Posterior vena cava (tissue), 2 donors: ENCODE measurements around the gene PPP1R9B. TPM values are rescaled to one million over a fixed set of nuclear protein-coding genes. Genes with fewer than 3 reads are reported as not detected.
A peak's percentile ranks its signal among the peaks of the same experiment; 100 is the strongest.

Experiments used
- DNase-seq: peaks from one replicate; pipeline ENCODE4 v3.0.0-alpha.2; 2020; ENCODE audit warnings: low spot score
- intact Hi-C, 2 donors: fragments of 100-400 bp; cut with DNase I; formaldehyde crosslinking; loops; one replicate each; pipeline versions ENCODE4 v1.14.1 to v1.14.2; 2022 to 2023
- total RNA-seq, 2 donors: library from RNA; stranded (reverse); fragmentation: NEBNext Ultra II Directional; extraction: Animal tissue kit (Norgen Biotek cat#: 25700); gene quantifications; one replicate each; pipeline ENCODE4 v1.2.1, GENCODE V29; 2021
- donor health status: DM: yes; HTN: yes; CAD: no.
- donor health status: DM: yes; HTN: yes; CAD: no.

The PPP1R9B gene
- total RNA-seq, 2 donors from 2014 or later = 51.4 to 53.7 TPM

- peak; percentile 93 for DNase-seq
- intact Hi-C loops = no loop called here
Observed at GRCh38 chr17:50177983-50178834, 27.7 kb upstream of the PPP1R9B start.

GRCh38 chr17:50177476-50177875 lies 27.0 kb upstream of the PPP1R9B start:
- intact Hi-C loops = no loop called here

DNA sequence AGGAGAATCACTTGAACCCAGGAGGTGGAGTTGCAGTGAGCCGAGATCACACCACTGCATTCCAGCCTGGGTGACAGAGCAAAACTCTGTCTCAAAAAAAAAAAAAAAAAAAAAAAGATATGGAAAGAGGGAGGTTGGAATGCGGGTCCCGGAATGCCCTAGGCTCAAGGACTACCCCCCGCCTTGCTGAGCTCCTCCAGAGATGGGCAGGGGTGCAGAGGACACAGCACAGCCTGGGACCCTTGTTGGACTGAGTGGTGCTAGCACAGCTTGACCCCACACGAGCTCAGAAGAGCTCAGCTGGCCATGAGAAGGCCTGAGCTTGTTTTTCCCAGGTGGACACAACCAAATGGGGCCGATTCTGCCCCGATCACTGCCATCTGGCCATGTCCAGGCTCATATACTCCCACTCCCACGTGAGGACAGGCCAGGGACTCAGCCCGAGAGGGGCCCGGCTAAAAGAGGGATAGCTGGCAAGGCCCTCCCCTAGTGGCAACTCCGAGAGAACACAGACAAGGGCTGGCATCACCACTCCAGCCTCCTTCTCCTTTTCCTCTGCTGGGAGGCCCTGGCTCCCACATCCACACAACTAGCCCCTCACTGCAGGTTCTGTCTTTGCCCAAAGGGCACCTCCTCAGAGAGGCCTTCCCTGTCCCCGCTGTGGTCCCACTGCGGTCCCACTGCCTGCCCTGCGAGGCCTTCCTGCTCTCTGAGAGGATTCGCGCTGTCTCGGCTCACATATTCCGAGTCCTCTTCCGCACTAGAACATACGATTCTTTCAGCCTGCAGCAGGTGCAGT lies 26.3 kb upstream of the PPP1R9B start:
- intact Hi-C loops = no loop called here
- no peak for DNase-seq

More at GRCh38 chr17:50177476-50177875, 27.0 kb upstream of the PPP1R9B start:
- DNase-seq = no peak

DNA sequence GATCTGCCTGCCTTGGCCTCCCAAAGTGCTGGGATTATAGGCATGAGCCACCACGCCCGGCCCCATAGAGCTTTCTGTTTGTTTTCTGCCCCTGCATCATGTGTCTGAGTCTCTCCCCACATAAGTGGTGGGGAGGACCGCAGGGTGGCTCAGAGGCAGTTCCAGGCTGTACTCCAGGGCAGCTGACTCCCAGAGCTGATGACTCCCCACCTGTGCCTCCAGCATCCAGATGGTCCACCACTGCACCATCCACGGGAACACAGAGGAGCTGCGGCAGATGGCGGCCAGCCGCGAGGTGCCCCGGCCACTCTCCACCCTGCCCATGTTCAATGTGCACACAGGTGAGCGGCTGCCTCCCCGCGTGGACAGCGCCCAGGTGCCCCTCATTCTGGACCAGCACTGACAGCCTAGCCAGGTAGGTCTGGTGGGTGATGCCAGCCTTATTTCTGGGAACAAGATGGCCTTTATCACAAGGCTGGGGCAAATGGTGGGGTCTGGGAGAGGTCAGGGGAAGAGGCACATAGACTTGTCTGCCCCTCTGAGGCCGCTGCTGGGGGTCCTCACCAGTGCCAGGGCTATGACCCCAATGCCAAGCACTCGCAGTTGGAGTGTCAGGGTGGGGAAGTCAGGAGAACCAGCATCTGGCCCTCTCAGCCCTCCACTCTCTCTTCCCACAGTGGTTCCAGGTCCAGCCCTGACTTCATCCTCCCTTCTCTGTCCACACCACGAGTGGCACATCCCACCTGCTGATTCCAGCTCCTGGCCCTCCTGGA lies 24.7 kb upstream of the PPP1R9B start:
- DNase-seq = no peak

DNA sequence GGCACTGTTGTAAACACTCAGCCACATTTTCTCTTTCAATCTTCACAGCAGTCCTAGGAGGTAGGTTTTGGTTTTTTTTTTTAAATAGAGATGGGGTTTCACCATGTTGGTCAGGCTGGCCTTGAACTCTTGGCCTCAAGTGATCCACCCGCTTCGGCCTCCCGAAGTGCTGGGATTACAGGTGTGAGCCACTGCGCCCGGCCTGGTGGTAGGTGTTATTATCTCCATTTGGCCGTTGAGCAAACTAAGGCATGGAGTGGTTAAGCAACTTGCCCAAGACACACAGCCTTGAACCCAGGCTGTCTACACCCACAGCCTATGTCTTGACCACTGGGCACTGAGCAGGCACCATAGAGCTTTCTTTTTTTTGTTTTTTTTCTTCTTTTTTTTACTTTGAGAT lies 24.0 kb upstream of the PPP1R9B start:
- intact Hi-C loops = no loop called here
- no peak for DNase-seq

More for the DNA sequence above, 24.7 kb upstream of the PPP1R9B start:
- intact Hi-C loops = no loop called here

DNA sequence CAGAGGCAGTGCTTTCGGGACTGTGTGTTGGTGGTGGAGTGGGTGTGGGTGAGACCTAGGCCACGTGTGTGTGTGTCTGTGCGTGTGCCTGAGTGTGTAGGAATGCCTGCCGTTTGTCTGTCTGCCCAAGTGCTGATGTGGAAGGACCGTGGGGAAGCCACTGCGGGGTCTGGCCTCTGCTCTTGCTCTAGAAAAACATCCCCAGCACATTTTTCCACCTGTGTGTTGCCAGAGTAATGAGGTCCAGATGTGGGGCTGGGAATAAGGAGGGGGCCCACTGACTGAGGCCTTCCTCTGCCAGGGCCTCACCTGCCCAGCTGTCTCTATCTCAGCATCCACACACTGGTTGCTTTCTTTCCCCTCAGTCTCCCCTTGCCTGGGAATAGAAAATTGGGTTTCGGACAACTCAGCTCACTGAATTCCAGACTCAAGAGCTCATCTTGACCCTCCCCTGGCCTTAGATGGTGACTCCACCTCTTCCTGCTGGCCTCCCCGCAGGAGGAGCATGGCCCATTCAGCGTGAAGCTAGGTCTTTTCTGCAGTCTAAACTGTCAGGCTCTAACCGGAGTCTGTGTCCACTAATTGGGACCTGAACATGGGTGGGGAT lies 23.0 kb upstream of the PPP1R9B start:
- no peak for DNase-seq
- intact Hi-C loops = no loop called here

DNA sequence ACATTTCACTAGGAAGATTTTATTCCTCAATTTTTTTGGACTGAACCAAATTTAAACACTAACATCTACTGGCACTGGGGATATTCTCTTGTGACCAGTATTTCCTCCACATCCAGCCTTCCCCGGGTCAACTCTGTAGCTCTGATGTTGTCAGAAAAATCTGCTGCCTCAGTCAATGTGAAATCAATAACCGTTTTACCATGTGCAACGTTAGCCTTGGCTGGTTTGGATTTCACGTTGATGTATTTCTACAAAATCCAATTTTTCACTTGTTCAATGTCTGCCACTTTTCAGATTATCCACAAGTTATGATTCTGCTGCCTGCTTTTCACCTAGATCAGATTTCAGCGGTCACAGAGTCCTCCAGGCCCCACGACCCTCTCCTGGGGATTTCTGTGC lies 22.5 kb upstream of the PPP1R9B start:
- intact Hi-C loops = no loop called here

GRCh38 chr17:50172130-50172529 lies 21.7 kb upstream of the PPP1R9B start:
- intact Hi-C loops = no loop called here
- DNase-seq = no peak

More for the DNA sequence above, 22.5 kb upstream of the PPP1R9B start:
- DNase-seq = no peak

DNA sequence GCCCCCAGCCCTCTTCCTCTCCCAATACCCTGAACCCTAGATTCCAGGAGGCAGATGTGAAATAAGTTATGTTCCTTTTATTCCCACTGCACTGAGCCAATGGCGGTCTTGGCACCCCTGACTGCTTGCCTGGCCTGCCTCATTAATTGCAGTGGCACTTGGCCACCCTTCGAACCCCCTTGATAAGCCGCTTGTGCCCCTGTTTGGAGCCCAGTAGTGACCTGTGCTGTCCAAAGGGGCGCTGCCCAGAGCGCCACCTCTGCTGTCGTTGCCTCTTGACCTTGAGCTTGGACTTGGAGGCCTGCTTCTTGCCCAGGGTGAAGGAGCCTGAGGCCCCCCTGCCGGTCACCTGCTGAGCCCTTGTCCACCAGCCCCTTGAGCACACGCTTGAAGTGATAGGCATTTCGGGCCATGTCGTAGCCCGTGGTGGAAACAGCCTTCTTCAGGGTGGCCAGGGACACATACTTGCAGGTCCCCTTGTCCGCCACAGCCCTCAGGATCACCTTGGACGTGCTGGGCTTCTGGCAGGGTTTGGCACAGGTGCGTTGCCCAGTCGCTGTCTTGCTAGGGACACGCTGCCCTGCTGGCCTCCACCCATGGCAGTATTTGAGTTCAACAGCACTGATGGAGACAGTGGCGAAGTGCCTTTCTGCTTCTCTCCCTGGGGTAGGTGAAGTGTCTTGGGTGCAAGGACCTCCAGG lies 21.0 kb upstream of the PPP1R9B start:
- no peak for DNase-seq
- intact Hi-C loops = no loop called here

DNA sequence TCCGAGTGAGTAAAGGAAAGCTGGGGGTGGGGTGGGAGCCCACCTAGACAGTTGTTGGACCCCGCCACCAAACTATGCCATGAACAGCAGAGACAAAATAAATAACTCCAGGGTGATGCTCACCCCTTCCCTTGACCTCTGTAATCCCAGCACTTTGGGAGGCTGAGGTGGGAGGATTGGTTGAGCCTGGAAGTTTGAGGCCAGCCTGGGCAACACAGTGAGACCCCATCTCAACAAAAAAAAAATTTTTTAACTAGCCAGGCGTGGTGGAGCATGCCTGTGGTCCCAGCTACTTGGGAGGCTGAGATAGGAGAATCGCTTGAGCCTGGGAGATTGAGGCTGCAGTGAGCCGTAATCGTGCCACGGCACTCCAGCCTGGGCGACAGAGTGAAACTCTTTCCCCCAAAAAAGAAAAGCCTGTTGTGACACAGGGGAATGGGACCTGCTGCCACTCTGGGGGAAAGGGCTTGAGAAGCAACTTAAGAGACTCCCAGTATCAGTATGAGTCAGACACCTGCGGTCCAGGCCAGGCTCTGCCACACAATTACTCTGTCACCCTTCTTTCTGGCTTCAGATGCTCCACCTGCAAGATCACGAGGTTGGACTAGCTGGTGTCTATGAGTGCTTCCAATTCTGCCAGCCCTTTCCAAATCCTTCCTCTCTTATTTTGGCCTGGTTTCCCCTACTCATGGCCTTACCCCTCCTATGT lies 20.3 kb upstream of the PPP1R9B start:
- intact Hi-C loops = no loop called here
- DNase-seq = no peak

DNA sequence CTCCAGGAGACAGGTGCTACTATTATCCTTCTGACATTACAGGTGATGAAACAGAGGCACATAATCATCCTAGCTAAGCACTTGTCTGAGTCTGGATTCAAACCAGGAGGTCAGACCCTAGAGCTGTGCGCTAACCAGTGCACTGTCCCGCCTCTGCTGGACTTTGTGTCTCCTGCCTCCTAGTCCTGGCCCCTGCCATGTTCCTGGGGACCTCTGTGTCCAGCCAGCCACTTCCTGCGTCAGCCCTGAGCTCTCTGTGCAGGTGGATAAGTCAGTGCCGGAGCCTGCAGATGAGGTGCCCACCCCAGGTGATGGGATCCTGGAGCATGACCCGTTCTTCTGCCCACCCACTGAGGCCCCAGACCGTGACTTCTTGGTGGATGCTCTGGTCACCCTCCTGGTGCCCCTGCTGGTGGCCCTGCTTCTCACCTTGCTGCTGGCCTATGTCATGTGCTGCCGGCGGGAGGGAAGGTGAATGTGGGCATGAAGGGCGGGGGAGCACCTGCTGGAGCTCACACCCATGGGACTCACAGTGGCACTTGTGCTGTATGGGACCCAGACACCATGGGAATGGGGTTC lies 19.5 kb upstream of the PPP1R9B start:
- intact Hi-C loops = loop anchor here in 1 of 2 donors (10.0 kb wide), 1 partner anchor 55 kb away; no protein-coding TSS in a partner anchor

DNA sequence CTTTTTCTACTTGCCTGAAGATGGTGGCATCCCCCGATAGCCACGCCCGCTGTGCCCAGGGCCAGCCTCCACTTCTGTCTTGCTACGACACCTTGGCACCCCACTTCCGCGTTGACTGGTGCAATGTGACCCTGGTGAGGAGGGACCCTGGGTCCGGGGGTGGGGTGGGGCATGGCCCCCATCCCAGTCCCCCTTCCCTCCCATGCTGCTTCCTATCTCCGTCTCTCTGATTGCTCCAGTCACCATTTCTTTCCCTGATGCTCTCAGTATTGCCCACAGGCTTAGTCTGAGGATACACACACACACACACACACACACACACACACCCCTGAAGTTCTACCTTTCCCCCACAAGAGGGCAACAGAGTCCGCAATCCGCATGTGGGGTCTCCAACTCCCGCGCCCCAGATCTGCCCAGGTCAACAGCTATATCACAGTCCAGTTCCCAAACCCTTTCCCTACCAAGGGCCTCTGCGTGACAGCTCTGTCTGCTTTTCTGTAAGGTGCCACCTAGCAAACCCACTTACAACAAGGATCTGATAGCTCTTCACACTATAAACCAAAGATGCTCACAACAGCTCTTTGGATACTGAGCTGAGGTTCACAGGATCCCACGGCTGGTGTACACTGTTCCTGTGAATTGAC lies 18.8 kb upstream of the PPP1R9B start:
- no peak for DNase-seq
- intact Hi-C loops = loop anchor here in 1 of 2 donors (10.0 kb wide), 1 partner anchor 54 kb away; no protein-coding TSS in a partner anchor

More for the DNA sequence above, 19.5 kb upstream of the PPP1R9B start:
- no peak for DNase-seq

GRCh38 chr17:50168319-50168718 lies 17.8 kb upstream of the PPP1R9B start:
- intact Hi-C loops = loop anchor here in 1 of 2 donors (10.0 kb wide), 1 partner anchor 54 kb away; no protein-coding TSS in a partner anchor
- DNase-seq = no peak

DNA sequence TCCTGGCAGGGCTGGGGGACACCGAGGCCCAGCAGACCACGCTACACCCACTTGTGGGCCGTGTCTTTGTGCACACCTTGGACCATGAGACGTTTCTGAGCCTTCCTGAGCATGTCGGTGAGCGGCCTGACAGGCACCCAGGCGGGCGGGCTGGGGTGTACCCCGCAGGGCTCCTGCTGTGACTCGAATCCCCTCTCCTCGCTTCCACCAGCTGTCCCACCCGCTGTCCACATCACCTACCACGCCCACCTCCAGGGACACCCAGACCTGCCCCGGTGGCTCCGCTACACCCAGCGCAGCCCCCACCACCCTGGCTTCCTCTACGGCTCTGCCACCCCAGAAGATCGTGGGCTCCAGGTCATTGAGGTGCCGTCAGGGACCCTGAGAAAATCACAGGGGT lies 16.9 kb upstream of the PPP1R9B start:
- no peak for DNase-seq
- intact Hi-C loops = loop anchor here in 1 of 2 donors (10.0 kb wide), 1 partner anchor 53 kb away; no protein-coding TSS in a partner anchor

DNA sequence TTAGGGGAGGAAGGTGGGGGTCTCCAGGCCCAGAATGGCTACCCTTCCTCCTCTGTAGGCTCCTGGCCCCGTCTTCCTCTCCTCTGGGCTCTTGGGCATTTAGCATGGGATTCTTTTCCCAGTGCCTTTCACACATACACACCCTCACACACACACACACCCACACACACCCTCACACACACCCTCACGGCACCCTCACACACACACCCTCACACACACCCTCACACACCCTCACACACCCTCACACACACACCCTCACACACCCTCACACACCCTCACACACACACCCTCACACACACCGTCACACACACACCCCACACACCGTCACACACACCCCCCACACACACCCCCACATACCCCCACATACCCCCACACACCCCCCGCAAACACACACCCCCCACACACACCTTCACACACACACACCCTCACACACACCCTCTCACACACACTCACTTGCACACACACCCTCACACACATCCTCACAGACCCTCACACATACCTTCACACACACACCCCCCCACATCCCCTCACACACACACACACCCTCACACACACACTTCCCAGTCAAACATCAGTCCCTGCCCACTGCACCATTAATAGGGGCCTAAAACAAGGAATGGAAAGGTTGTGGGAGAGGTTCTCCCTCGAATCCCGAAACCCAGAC lies 16.2 kb upstream of the PPP1R9B start:
- intact Hi-C loops = loop anchor here in 1 of 2 donors (10.0 kb wide), 1 partner anchor 52 kb away; no protein-coding TSS in a partner anchor
- no peak for DNase-seq

DNA sequence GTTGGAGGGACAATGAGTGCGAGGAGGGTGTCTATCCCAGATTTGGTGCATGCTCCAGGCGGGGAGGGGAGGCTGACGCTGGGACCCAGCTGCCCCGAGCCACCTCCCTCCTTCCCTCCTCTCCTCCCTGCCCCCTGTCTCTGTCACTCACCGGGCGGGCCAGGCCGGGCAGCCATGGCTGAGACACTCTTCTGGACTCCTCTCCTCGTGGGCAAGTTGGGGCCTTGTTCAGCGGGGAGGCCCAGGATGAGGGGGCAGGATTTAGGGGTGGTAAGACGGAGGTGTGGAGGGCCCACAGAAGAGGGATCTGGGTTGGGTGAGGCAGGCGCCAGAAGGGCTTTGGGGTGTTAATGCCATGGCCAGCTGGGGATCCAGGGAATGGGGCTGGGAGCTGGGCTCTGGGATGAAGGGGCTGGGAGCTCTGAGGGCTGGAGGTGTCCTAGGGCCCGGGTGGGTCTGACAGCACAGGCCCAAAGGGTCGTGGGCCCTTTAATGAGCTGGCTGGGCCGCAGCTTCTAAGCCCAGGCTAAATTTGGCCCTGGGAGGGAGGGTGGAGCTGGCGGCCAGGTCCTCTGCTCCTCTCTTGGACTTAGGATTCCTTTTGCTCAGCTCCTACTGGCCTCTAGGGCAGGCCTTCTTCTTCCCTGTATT lies 15.5 kb upstream of the PPP1R9B start, which contains the start of gene SGCA:
SGCA (plus strand) TSS at position 139 of the 651 bp plus-strand sequence; CDS start at position 175, 36 bp downstream.
- DNase-seq = peak; percentile 86
- intact Hi-C loops = loop anchor here in 1 of 2 donors (10.0 kb wide), 1 partner anchor 51 kb away; no protein-coding TSS in a partner anchor
